CD14-positive monocyte (primary cell): ENCODE results near the gene ERCC6L2. TPM values are rescaled to one million over a fixed set of nuclear protein-coding genes. Genes with fewer than 3 reads are reported as not detected.

Source experiments
- DNase-seq, 3 donors: peaks; one replicate each; pipeline ENCODE4 v3.0.0-alpha.2; 2011 to 2022
- H2AFZ ChIP-seq: 2 replicates; pipeline ENCODE4 v1.6.0; 2012; ENCODE audit warnings: mild to moderate bottlenecking, low read depth, low read length, inconsistent platforms; ENCODE audit not compliant: insufficient read depth, poor library complexity, severe bottlenecking
- H3K27ac ChIP-seq, 2 donors: 1 replicate in 1 of 2; 2 replicates in 1 of 2; pipeline ENCODE4 v1.5.1; 2012 to 2013; ENCODE audit warnings: low read length in 2 of 2, control low read depth in 1 of 2, inconsistent platforms in 1 of 2, low read depth in 1 of 2, mild to moderate bottlenecking in 1 of 2
- H3K27me3 ChIP-seq, 2 donors: one replicate each; pipeline versions ENCODE4 v1.6.0 to v1.6.1; 2011 to 2013; ENCODE audit warnings: low read length in 2 of 2; ENCODE audit not compliant: control insufficient read depth in 2 of 2, insufficient read depth in 2 of 2
- H3K36me3 ChIP-seq, 2 donors: replicated peaks in 1 of 2; 1 replicate in 1 of 2; 2 replicates in 1 of 2; pipeline versions ENCODE4 v1.5.1 to v1.6.1; 2012 to 2013; ENCODE audit warnings: low read length in 2 of 2, control low read depth in 1 of 2, inconsistent platforms in 1 of 2, mild to moderate bottlenecking in 1 of 2; ENCODE audit not compliant: insufficient read depth in 2 of 2, control insufficient read depth in 1 of 2
- H3K4me1 ChIP-seq, 2 donors: 1 replicate in 1 of 2; 2 replicates in 1 of 2; pipeline versions ENCODE4 v1.5.1 to v1.6.1; 2012 to 2013; ENCODE audit warnings: low read length in 2 of 2, control low read depth in 1 of 2, inconsistent platforms in 1 of 2, mild to moderate bottlenecking in 1 of 2, moderate library complexity in 1 of 2; ENCODE audit not compliant: insufficient read depth in 2 of 2, control insufficient read depth in 1 of 2
- H3K4me2 ChIP-seq: replicated peaks from 2 replicates; pipeline ENCODE3; 2012; ENCODE audit warnings: low read length, moderate library complexity, mild to moderate bottlenecking; ENCODE audit not compliant: poor library complexity, severe bottlenecking; ENCODE audit errors: extremely low read depth
- H3K4me3 ChIP-seq, 3 experiments: fragments of 200-600 bp in 1 of 3; sonication (generic) in 1 of 3; replicated peaks in 1 of 3; 1 replicate in 2 of 3; 2 replicates in 1 of 3; pipeline ENCODE4 v1.5.1; 2011 to 2013; ENCODE audit warnings: low read length in 3 of 3, mild to moderate bottlenecking in 3 of 3, control low read depth in 2 of 3, low read depth in 2 of 3, inconsistent platforms in 1 of 3, moderate library complexity in 1 of 3
- H3K79me2 ChIP-seq: 2 replicates; pipeline ENCODE4 v1.6.0; 2012; ENCODE audit warnings: mild to moderate bottlenecking, control low read depth, inconsistent platforms, low read length, moderate library complexity; ENCODE audit not compliant: insufficient read depth
- H3K9ac ChIP-seq: 2 replicates; pipeline ENCODE4 v1.6.0; 2017; ENCODE audit warnings: low read length, mild to moderate bottlenecking; ENCODE audit not compliant: insufficient read depth, poor library complexity, severe bottlenecking
- H3K9me3 ChIP-seq, 2 donors: replicated peaks in 1 of 2; 1 replicate in 1 of 2; 2 replicates in 1 of 2; pipeline versions ENCODE4 v1.5.1 to v1.6.1; 2012 to 2013; ENCODE audit warnings: low read length in 2 of 2, control low read depth in 1 of 2; ENCODE audit not compliant: control insufficient read depth in 1 of 2, insufficient read depth in 1 of 2
- H4K20me1 ChIP-seq: 2 replicates; pipeline ENCODE4 v1.6.0; 2012; ENCODE audit warnings: mild to moderate bottlenecking, low read length, control low read depth, moderate library complexity; ENCODE audit not compliant: insufficient read depth
- H3K27ac Mint-ChIP-seq, 7 donors: one replicate each; pipeline ENCODE4 v1.8.0; 2020; ENCODE audit warnings: mild to moderate bottlenecking in 7 of 7, mixed read lengths in 7 of 7, moderate library complexity in 6 of 7, inconsistent platforms in 2 of 7
- H3K27me3 Mint-ChIP-seq, 3 donors: one replicate each; pipeline ENCODE4 v1.8.0; 2021 to 2022; ENCODE audit warnings: low read depth in 3 of 3, mild to moderate bottlenecking in 3 of 3, mixed read lengths in 3 of 3, moderate library complexity in 3 of 3, inconsistent platforms in 1 of 3
- H3K36me3 Mint-ChIP-seq, 2 donors: one replicate each; pipeline ENCODE4 v1.8.0; 2020; ENCODE audit warnings: mixed read lengths in 2 of 2, inconsistent platforms in 1 of 2, mild to moderate bottlenecking in 1 of 2
- H3K4me1 Mint-ChIP-seq: one replicate; pipeline ENCODE4 v1.8.0; 2020; ENCODE audit warnings: mild to moderate bottlenecking, mixed read lengths
- H3K4me3 Mint-ChIP-seq, 2 donors: one replicate each; pipeline ENCODE4 v1.8.0; 2020; ENCODE audit warnings: mild to moderate bottlenecking in 2 of 2, mixed read lengths in 2 of 2, moderate library complexity in 1 of 2
- H3K9me3 Mint-ChIP-seq, 7 donors: one replicate each; pipeline ENCODE4 v1.8.0; 2020 to 2022; ENCODE audit warnings: mixed read lengths in 7 of 7, mild to moderate bottlenecking in 6 of 7, moderate library complexity in 6 of 7, inconsistent platforms in 2 of 7
- WGBS: methylation state at CpG from one replicate; pipeline ENCODE4 v1.1.5; 2013; ENCODE audit warnings: missing lambda C conversion rate; ENCODE audit not compliant: insufficient coverage; 5-methylcytosine and 5-hydroxymethylcytosine counted together
- intact Hi-C, 2 donors: fragments of 100-400 bp; cut with micrococcal nuclease; formaldehyde crosslinking; loops; one replicate each; pipeline versions ENCODE4 v1.15.0 to v1.15.1; 2023
- polyA plus RNA-seq, 3 donors: library from polyadenylated mRNA; depleted of rRNA in 1 of 3; unstranded in 2 of 3; stranded (reverse) in 1 of 3; fragments of 300-500 nt in 2 of 3; fragments of >200 nt in 1 of 3; fragmentation: Illumina TruSeq in 2 of 3; gene quantifications; 1 replicate in 2 of 3; 2 replicates in 1 of 3; pipeline ENCODE4 v1.2.3, GENCODE V29; 2012 to 2021
- TF ChIP-seq, protein P1 (sequence below): fragments of 200-600 bp; IDR thresholded peaks from one replicate; pipeline ENCODE4 v1.8.0; 2022; ENCODE audit warnings: antibody characterized with exemption, mild to moderate bottlenecking

Gene ERCC6L2
- polyA plus RNA-seq, 3 donors, result 7.1 to 18.9 (median 7.2) TPM

- Mint-ChIP-seq H3K27ac (peak overlapping the region in 1 of 7 donors; percentile 19), H3K4me1 (peaks cover 23% of the 10 kb centered on the region), H3K36me3 (peaks cover 49 to 54% of the 10 kb centered on the region in 2 donors), H3K27me3 (no peaks in the 10 kb centered on the region), H3K9me3 (peaks cover 0 to 2% (median 0%) of the 10 kb centered on the region in 7 donors), H3K4me3 (no peak overlapping the region)
- Histone ChIP-seq H3K27ac (no peak overlapping the region), H4K20me1 (no peaks in the 10 kb centered on the region), H3K27me3 (no peaks in the 10 kb centered on the region), H3K4me3 (no peak overlapping the region), H3K4me2 (no peak overlapping the region), H2AFZ (no peak overlapping the region), H3K9me3 (no peaks in the 10 kb centered on the region), H3K79me2 (no peaks in the 10 kb centered on the region), H3K9ac (no peak overlapping the region), H3K36me3 (peaks cover 29 to 69% of the 10 kb centered on the region in 2 donors), H3K4me1 (peaks cover 6 to 8% of the 10 kb centered on the region in 2 donors)
- no peak for DNase-seq
- TF ChIP-seq, protein P1, sequence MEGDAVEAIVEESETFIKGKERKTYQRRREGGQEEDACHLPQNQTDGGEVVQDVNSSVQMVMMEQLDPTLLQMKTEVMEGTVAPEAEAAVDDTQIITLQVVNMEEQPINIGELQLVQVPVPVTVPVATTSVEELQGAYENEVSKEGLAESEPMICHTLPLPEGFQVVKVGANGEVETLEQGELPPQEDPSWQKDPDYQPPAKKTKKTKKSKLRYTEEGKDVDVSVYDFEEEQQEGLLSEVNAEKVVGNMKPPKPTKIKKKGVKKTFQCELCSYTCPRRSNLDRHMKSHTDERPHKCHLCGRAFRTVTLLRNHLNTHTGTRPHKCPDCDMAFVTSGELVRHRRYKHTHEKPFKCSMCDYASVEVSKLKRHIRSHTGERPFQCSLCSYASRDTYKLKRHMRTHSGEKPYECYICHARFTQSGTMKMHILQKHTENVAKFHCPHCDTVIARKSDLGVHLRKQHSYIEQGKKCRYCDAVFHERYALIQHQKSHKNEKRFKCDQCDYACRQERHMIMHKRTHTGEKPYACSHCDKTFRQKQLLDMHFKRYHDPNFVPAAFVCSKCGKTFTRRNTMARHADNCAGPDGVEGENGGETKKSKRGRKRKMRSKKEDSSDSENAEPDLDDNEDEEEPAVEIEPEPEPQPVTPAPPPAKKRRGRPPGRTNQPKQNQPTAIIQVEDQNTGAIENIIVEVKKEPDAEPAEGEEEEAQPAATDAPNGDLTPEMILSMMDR, result no peak
- intact Hi-C loops, result no loop called here
These were observed 51.9 kb downstream of the ERCC6L2 start for GRCh38 chr9:95927271-95928004.

DNA sequence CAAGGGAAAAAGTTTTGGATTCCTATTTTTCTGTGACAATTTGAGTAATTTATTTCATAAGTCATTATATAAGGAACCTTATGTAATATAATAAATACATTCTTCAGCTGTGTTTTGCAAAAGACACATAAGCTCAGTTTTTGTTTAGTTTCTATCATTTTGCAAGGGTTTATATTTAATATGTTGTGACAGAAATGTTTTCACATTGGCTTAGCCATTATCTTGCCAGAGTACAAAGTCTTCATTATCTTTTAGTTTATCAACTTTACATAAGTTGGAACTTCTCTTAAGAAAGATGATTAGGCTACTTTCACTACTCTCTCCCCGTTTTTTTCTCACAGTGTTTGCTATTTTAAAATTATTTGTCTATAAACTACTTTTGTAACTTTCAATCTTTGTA is 54.8 kb downstream of the ERCC6L2 start:
- no peaks in the 10 kb centered on the region for H3K9me3 ChIP-seq
- Mint-ChIP-seq H3K36me3 (peaks cover 58 to 62% of the 10 kb centered on the region in 2 donors), H3K27ac (peak overlapping the region; percentile 14 to 79 (median 74)), H3K27me3 (peaks cover 0 to 1% (median 0%) of the 10 kb centered on the region in 3 donors), H3K4me3 (peak overlapping the region; percentile 3 to 59), H3K9me3 (peaks cover 0 to 4% (median 1%) of the 10 kb centered on the region in 7 donors), H3K4me1 (peaks cover 23% of the 10 kb centered on the region)
- DNase-seq, result no peak
- H3K36me3 ChIP-seq, result peaks cover 30 to 79% of the 10 kb centered on the region in 2 donors
- H4K20me1 ChIP-seq, result no peaks in the 10 kb centered on the region
- no peak overlapping the region for H3K9ac ChIP-seq
- H3K4me3 ChIP-seq, result peak overlapping the region in 1 of 3 experiments; percentile 29
- intact Hi-C loops, result no loop called here
- no peak overlapping the region for H2AFZ ChIP-seq
- no CpG with 5 or more reads among the region's 1 CpG for WGBS
- no peaks in the 10 kb centered on the region for H3K79me2 ChIP-seq
- H3K27ac ChIP-seq, result peak overlapping the region in 1 of 2 donors; percentile 67
- H3K4me2 ChIP-seq, result peak overlapping the region; percentile 40
- TF ChIP-seq, protein P1, result no peak
- peaks cover 6 to 8% of the 10 kb centered on the region in 2 donors for H3K4me1 ChIP-seq
- no peaks in the 10 kb centered on the region for H3K27me3 ChIP-seq
